ENCODE measurements around the gene IST1. TPM values are rescaled to one million over a fixed set of nuclear protein-coding genes. Genes with fewer than 3 reads are reported as not detected.
A peak's percentile ranks its signal among the peaks of the same experiment; 100 is the strongest.

The IST1 gene
- total RNA-seq, 1 donor from 2014 or later: 184 TPM

DNA sequence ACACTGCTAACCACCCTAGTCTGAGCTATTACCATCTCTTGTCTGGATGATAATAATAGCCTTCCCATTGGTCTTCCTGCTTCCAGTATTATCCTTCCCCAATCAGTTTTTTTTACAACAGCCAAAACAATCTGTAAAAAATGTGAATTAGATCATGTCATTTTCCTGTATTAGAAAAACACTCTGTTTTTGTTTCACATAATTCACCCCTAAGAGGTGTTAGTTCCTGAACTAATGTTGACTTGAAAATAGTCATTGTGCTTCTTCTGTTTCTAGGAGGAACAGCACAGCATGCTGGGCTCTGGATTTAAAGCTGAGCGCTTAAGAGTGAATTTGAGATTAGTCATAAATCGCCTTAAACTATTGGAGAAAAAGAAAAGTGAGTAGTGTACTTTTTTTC, 20.0 kb downstream of the IST1 start:
- intact Hi-C loops (cut with DNase I): no loop called here
- ATAC-seq (no peak), DNase-seq (no peak)
- H3K4me3 ChIP-seq: no peak overlapping the region
- H3K27me3 ChIP-seq: no peaks in the 10 kb centered on the region
- no peaks in the 10 kb centered on the region for H3K9me3 ChIP-seq
- H3K36me3 ChIP-seq: peaks cover 36% of the 10 kb centered on the region
- TF ChIP-seq, protein P1, sequence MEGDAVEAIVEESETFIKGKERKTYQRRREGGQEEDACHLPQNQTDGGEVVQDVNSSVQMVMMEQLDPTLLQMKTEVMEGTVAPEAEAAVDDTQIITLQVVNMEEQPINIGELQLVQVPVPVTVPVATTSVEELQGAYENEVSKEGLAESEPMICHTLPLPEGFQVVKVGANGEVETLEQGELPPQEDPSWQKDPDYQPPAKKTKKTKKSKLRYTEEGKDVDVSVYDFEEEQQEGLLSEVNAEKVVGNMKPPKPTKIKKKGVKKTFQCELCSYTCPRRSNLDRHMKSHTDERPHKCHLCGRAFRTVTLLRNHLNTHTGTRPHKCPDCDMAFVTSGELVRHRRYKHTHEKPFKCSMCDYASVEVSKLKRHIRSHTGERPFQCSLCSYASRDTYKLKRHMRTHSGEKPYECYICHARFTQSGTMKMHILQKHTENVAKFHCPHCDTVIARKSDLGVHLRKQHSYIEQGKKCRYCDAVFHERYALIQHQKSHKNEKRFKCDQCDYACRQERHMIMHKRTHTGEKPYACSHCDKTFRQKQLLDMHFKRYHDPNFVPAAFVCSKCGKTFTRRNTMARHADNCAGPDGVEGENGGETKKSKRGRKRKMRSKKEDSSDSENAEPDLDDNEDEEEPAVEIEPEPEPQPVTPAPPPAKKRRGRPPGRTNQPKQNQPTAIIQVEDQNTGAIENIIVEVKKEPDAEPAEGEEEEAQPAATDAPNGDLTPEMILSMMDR (IDR thresholded peaks at IDR 0.05): no peak
- no peak overlapping the region for H3K27ac ChIP-seq
- peaks cover 29% of the 10 kb centered on the region for H3K4me1 ChIP-seq

DNA sequence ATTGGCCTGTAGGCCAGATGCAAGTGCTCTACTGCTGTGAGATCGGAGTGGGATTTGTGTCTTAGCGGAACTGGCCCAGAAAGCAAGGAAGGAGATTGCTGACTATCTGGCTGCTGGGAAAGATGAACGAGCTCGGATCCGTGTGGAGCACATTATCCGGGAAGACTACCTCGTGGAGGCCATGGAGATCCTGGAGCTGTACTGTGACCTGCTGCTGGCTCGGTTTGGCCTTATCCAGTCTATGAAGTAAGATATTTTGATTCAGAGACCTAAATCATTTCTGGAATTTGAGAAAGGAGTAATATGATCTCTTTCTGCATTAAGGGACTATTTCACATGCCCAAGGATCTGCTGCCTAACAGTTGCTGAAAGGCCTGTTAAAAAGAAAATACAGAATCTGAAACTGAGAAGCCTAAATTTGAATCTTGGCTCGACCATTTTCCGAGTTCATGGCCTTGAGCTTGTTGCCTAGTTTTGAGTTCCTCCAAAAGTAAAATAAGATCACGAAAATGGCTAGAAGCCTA, 21.1 kb downstream of the IST1 start:
- TF ChIP-seq, protein P1 (IDR thresholded peaks at IDR 0.05): no peak
- Histone ChIP-seq H3K9me3 (no peaks in the 10 kb centered on the region), H3K27ac (no peak overlapping the region), H3K4me1 (peaks cover 29% of the 10 kb centered on the region), H3K27me3 (no peaks in the 10 kb centered on the region), H3K36me3 (peaks cover 48% of the 10 kb centered on the region), H3K4me3 (no peak overlapping the region)
- DNase-seq: no peak
- no peak for ATAC-seq
- intact Hi-C loops (cut with DNase I): no loop called here

DNA sequence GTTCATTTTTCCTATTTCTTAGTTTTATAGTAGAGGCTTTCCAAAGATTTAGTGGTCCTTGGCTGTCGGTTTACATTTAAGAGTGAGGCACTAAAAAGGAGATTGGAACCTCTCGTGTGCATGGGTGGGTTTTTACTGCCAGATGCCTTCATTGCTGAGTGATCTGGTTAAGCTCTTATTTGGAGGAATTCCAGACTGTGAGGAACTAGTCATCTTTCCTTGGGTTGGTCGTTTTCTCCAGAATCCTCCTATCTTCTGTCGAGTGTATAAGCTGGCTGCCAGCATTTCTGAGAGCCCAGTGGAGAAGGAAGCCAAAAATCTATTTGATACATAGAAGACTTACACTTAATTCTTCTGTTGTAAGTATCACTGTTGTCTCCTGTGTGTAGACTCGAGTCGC, 22.6 kb downstream of the IST1 start:
- intact Hi-C loops (cut with DNase I): no loop called here
- peaks cover 25% of the 10 kb centered on the region for H3K4me1 ChIP-seq
- ATAC-seq: no peak
- no peak overlapping the region for H3K4me3 ChIP-seq
- TF ChIP-seq, protein P1 (IDR thresholded peaks at IDR 0.05): no peak
- no peaks in the 10 kb centered on the region for H3K9me3 ChIP-seq
- no peak overlapping the region for H3K27ac ChIP-seq
- DNase-seq: no peak
- H3K36me3 ChIP-seq: peaks cover 62% of the 10 kb centered on the region
- H3K27me3 ChIP-seq: no peaks in the 10 kb centered on the region

DNA sequence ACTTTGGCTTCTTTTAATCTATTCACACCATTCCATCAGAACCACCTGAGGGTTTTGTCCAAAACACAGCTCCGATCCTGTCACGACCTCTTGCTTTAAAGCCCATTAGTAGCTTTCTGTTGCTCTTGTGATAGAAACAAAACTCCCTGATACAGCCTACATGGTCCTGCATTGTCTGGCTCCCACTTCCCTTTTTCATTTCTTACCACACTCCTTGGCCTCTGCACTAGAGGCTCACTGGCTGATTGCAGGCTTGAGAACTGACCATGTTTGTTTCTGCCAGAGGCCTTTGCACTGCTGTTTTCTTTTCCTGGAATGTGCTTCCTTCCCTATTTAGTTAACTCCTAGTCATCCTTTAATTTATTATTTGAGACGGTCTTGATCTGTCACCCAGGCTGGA, 23.7 kb downstream of the IST1 start:
- TF ChIP-seq, protein P1 (IDR thresholded peaks at IDR 0.05): no peak
- DNase-seq (no peak), ATAC-seq (peak; percentile 95)
- intact Hi-C loops (cut with DNase I): no loop called here
- Histone ChIP-seq H3K36me3 (peaks cover 73% of the 10 kb centered on the region), H3K9me3 (no peaks in the 10 kb centered on the region), H3K27ac (no peak overlapping the region), H3K4me3 (no peak overlapping the region), H3K4me1 (peaks cover 22% of the 10 kb centered on the region), H3K27me3 (no peaks in the 10 kb centered on the region)

DNA sequence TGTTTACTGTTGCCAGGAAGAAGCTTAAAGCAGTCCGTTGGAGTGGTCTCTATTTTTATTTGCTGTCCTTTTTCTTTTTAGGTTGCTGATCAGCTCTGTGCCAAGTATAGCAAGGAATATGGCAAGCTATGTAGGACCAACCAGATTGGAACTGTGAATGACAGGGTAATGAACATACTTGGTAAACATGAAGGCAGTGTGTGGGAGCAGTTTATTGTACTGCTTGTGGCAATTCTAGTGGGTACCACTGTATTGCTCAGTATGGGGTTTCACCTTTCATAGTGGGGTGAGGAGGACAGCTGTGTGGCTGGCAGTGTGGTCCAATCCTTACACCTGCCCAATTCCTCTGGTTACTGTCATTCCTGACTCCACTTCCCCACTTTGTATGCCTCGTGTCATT, 25.3 kb downstream of the IST1 start:
- no peaks in the 10 kb centered on the region for H3K27me3 ChIP-seq
- intact Hi-C loops (cut with DNase I): no loop called here
- no peak overlapping the region for H3K4me3 ChIP-seq
- peaks cover 7% of the 10 kb centered on the region for H3K4me1 ChIP-seq
- ATAC-seq: no peak
- TF ChIP-seq, protein P1 (IDR thresholded peaks at IDR 0.05): no peak
- no peak for DNase-seq
- no peak overlapping the region for H3K27ac ChIP-seq
- no peaks in the 10 kb centered on the region for H3K9me3 ChIP-seq
- H3K36me3 ChIP-seq: peaks cover 88% of the 10 kb centered on the region

Measured in upper lobe of right lung (tissue), 1 donor.